Measurements from ENCODE around the gene MT1M. TPM values are rescaled to one million over a fixed set of nuclear protein-coding genes. Genes with fewer than 3 reads are reported as not detected.
"Not testable (repeated sequence)": the region's sequence is repeated elsewhere in the genome, so short reads cannot be mapped to it uniquely, and the experiment has no call there.

The MT1M gene
- total RNA-seq, 1 donor from 2014 or later: 18.8 TPM

DNA sequence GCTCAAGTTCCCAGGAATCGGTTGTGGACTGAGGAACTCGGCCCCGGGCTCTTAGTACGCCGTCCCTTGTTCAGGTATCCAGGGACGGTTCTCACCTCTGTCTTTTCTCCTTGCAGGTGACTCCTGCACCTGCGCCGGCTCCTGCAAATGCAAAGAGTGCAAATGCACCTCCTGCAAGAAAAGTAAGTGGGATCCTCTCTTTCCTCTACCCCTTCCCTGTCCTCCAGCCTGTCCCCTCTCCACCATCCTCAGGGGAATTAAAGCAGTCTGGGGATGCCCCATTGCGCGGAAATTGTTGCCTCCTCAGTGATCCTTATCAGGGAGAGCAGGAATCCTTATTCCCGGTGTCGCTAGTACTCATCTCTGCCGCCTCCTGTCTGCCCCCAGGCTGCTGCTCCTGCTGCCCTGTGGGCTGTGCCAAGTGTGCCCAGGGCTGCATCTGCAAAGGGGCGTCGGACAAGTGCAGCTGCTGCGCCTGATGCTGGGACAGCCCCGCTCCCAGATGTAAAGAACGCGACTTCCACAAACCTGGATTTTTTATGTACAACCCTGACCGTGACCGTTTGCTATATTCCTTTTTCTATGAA is 23.5 kb upstream of the MT1M start:
- no peak for DNase-seq (ENCODE audit: low spot score)

DNA sequence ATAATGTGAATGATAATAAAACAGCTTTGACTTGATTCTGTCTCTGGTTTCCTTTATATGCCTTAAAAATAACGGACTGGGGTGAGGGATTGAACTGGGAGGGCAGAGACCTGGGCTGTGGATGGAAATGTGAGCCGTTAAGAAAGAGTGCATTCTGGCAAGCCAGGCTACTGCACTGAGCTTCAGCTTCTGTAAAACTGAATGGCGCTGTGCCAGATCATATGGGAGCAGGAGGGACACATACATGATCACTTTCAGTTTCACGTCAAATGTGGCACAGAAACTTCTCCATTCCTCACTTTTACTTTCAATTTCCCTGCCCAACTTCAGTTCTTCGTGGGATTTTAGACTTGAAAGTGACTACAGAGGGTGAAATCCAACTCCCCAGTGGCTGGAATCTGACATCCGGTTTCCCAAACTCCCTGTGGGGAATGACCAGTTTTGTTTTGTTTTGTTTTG is 23.0 kb upstream of the MT1M start:
- peak; percentile 80 for DNase-seq (ENCODE audit: low spot score)

- DNase-seq (ENCODE audit: low spot score): no peak
Observed at GRCh38 chr16:56610017-56610608, 22.3 kb upstream of the MT1M start.

DNA sequence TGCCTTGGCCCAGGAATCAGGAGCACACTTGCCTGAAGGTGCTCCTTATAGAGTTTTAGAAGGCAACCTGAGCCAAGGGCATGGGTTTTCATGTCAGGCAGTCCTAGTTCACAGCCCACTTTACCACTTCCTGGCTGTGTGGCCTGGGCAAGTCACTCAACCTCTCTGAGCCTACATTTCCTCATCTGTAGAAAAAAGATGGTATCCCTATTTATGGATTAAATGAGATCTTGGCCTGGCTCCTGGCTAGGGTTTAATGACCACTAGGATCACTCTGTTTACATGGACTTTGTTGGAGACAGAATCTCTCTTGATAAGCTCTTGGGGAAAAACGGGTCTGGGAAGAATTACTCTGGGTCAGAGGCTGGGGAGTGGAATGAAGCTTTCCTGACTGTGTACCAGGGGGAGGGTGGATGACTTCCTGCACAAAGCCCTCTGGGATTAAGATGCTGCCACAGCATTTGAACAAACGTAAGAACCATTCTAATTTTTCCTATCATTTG is 21.8 kb upstream of the MT1M start:
- DNase-seq (ENCODE audit: low spot score): no peak

DNA sequence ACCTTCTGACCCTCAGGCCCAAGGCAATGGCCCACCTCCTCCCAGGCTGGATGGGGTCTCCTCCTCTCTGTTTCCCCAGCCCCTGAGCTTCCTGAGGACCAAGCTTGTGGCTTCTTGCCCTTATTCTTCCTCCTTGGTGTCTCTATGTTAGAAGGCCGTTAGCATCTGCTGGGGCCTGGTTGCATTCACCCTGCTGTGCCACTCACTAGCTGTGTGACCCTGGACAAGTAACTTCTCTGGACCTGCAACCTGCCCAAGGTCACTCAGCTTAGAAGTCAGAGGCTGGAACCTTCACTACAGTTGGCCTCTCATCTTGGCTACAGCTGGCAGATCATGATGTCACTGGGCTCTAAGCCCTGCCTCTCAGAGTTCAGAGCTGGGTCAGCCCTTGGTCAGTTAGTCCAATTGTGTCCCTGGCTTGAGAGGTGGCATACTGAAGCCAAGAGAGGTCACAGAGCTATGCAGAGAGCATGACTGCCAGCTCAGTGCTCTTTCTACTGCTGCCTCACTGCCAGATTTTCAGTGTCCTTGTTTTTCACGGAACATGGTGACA is 21.1 kb upstream of the MT1M start:
- DNase-seq (ENCODE audit: low spot score): no peak

DNA sequence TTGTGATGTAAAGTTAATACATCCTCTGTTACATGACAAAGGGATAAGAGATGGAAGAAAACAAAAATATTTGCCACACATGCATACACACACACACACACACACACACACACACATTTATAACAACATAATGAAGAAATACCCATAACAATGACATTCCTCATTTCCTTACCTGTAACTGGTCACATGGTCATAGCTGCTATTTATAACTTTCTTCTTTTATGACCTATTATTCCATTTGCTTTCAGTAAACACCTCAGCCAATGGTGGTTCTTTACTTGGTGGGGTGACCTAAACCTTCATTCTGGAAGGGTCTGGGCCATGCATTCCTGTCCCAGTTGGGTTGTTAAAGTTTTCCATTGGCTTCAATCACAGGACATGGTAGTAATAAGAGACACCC is 18.8 kb upstream of the MT1M start:
- DNase-seq (ENCODE audit: low spot score): no peak

GRCh38 chr16:56614549-56614991 is 17.9 kb upstream of the MT1M start:
- DNase-seq (ENCODE audit: low spot score): no peak

DNA sequence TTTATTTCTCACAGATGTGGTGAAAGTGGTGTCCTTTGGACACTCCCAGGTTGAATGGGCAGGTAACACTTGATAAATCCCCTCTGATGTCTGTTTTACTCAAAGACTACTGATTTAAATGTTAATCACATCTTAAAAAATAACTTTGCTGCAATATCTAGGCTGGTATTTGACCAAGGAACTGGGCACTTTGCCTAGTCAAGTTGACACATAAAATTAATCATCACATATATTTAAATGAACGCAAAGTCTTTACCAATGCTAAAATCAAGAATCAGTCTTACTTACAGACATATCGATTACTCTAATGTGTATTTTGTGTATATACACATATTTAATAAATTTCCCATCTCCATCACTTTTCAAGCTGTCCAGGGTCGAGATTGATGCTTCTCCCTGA is 17.1 kb upstream of the MT1M start:
- DNase-seq (ENCODE audit: low spot score): no peak

GRCh38 chr16:56616608-56617211 is 15.7 kb upstream of the MT1M start:
- DNase-seq (ENCODE audit: low spot score): no peak

GRCh38 chr16:56617212-56618085 is 15.0 kb upstream of the MT1M start:
- peak; percentile 78 for DNase-seq (ENCODE audit: low spot score)

DNA sequence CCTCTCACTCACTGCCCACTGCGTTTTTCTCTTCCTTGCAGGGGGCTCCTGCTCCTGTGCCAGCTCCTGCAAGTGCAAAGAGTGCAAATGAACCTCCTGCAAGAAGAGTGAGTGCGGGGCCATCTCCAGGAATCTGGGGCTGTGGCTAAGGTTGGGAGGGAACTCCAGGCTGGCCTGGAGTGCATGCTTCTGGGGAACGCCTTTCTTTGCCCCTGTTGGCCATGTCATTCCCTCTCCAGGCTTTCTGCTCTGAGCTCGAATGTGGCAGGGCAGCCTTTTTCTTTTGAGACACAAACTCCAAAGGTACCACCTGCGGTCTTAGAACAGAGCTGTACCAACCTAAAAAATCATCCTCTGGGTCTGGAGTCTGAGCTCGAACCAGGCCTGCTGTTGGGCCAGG is 14.3 kb upstream of the MT1M start:
- DNase-seq (ENCODE audit: low spot score): no peak

- no peak for DNase-seq (ENCODE audit: low spot score)
Observed at GRCh38 chr16:56620339-56620897, 12.0 kb upstream of the MT1M start.

- DNase-seq (ENCODE audit: low spot score): not testable (repeated sequence)
Observed at GRCh38 chr16:56621665-56622445, 10.6 kb upstream of the MT1M start.

- DNase-seq (ENCODE audit: low spot score): not testable (repeated sequence)
Observed at GRCh38 chr16:56623184-56623583, 9.3 kb upstream of the MT1M start.

DNA sequence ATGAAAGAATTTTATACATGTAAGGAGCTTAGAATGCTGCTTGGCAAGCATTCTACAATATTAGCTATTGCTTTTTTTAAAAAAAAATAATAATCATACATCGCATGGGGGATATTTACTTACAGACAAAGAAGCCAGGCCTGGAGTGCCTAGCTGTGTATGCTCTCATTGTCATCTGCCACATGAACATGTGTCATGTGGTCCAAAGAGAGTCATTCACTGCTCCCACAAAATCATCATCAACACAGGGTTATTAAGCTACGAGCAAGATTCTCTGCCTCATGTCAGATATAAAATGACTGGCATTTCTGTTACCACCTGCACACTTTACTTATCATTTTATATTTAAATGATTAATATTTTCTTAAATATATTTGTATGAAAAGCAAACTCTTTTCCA is 8.8 kb upstream of the MT1M start:
- no peak for DNase-seq (ENCODE audit: low spot score)

GRCh38 chr16:56625140-56625942 is 7.1 kb upstream of the MT1M start, which contains the start of gene MT1E:
Gene MT1E, plus strand, starts transcription at chr16:56625781. Its CDS starts 71 bp downstream, at chr16:56625852.
- peak; percentile 74 for DNase-seq (ENCODE audit: low spot score)

DNA sequence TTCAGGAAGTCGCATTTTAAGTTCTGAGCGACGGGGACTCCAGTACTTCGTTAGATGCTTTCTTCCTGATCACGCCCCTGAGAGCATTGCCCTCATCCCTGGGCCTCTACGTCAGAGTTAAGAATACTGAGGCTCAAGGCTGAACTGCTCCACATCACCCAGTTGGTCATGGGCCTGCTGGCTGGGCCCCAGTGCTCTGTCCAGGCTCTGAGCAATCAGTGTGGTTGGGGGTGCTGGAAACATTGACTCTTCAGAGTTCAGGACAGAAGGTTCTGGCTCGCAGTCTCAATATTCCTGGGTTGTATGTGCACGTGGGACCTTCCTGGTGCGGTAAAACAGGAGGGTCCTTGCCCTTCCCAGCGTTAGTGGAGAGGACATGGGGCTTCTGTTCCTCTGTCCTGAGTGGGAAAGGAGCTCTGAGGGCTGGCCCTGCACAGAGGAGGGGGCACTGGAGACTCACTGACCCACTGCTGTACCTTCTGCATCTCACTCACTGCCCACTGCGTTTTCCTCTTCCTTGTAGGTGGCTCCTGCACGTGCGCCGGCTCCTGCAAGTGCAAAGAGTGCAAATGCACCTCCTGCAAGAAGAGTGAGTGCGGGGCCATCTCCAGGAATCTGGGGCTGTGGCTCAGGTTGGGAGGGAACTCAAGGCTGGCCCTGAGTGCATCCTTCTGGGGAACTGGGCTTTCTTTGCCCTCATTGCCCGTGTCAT is 6.4 kb upstream of the MT1M start:
- no peak for DNase-seq (ENCODE audit: low spot score)

DNA sequence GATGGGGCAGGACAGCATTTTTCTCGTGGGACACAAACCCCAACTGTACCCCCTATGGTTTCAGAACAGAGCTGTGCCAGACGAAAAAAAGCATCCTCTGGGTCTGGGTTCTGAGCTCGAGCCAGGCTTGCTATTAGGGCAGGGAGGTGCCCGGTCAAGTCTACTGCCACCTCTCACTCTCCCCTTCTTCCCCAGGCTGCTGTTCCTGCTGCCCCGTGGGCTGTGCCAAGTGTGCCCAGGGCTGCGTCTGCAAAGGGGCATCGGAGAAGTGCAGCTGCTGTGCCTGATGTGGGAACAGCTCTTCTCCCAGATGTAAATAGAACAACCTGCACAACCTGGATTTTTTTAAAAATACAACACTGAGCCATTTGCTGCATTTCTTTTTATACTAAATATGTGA is 5.8 kb upstream of the MT1M start:
- DNase-seq (ENCODE audit: low spot score): no peak

Measured in ureter (tissue), 1 donor.